Stimulated activated CD8-positive, alpha-beta memory T cell treated with anti-CD3 and anti-CD28 coated beads, Interleukin-12 subunit alpha, Interleukin-12 subunit beta, amount 100 ng/mL, for 24 hours (primary cell): ENCODE measurements around the gene AFDN.

Experiments
- DNase-seq: peaks from one replicate; pipeline ENCODE4 v3.0.0-alpha.2; 2020; ENCODE audit errors: extremely low read depth

Gene AFDN

GRCh38 chr6:167872538-167873210 lies 46.0 kb downstream of the AFDN start:
- DNase-seq: no peak

GRCh38 chr6:167877994-167878779 lies 51.5 kb downstream of the AFDN start:
- no peak for DNase-seq

- no peak for DNase-seq
These were observed 52.9 kb downstream of the AFDN start for GRCh38 chr6:167879612-167880011.

DNA sequence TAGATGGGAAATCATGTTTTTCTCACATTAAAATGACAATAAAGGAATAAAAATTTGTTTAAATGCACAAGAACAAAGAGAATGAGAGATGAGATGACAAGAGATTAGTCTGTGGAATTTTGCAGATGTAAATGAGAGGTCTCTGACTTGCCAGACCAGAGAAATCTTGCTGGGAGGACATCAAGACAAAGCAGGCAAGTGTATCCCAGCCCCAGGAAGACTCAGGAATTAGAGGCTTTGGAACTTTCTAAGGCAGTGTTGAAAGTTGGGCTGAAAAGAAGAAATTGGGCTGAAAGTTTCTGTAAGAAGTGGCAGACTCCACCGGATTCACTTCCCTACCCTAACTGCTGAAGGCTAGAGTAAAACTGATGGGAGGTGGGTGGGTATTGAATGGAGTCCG lies 54.6 kb downstream of the AFDN start:
- no peak for DNase-seq

DNA sequence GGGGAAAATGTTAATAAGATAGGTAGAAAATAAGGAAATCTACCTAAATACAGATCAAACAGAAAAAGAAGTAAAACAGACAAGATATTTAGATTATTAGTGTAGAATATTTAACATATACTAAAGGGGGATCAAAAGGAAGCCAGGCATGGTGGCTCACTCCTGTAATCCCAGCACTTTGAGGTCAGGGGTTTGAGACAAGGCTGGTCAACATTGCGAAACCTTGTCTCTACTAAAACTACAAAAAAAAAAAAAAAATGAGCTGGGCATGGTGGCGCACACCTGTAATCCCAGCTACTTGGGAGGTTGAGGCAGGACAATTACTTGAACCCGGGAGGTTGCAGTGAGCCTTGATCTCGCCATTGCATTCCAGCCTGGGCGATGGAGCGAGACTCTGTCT lies 55.5 kb downstream of the AFDN start:
- DNase-seq: no peak

- no peak for DNase-seq
These were observed 61.4 kb downstream of the AFDN start for GRCh38 chr6:167888098-167888497.

- DNase-seq: no peak
These were observed 66.4 kb downstream of the AFDN start for GRCh38 chr6:167892835-167893815.

- no peak for DNase-seq
These were observed 68.3 kb downstream of the AFDN start for GRCh38 chr6:167894965-167895364.

DNA sequence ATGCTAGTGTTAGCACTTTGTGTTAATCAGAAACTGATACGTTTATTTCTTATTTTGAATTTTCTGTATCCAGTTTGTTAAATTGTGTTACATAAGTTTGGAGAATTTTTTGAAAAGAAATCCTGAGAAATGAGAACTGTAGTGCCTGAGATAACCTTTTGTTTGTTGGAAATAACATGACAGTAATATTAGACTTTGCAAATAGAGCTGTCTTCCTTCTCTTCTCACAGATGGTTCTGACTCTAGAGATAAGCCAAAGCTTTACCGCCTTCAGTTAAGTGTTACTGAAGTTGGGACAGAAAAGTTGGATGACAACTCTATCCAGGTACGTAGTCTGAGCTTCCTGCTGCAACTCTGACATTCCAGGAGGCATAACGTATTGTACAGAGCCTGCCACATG lies 69.9 kb downstream of the AFDN start:
- DNase-seq: no peak

DNA sequence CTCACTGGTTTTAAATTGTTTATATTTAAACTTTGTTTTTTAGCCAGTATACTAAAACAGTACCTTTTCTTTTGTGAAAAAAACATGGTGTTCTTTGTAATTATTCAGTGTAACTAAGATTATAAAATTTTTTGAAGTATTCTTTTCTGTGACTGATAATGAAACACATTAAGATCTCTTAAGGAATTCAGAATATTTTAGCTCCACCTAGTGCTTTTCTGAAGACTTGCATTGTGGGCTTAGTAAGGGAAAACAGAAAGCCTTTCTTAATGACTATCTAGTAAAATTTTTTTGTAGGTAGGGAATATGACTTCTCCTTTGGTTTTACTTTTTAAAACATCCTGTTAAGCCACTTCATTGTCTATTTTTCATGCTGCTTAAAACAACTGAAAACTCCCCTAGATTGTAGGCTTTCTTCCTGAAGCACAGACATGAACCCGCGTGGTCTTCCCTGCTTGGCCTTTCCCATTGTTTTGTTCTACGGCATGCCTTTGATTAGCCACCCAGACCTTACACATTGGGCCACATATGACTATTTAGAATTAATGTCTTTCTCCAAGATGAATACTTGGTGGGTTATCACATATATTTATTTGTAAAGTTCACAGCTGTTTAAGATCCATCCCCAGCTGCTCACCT lies 72.1 kb downstream of the AFDN start:
- DNase-seq: no peak

DNA sequence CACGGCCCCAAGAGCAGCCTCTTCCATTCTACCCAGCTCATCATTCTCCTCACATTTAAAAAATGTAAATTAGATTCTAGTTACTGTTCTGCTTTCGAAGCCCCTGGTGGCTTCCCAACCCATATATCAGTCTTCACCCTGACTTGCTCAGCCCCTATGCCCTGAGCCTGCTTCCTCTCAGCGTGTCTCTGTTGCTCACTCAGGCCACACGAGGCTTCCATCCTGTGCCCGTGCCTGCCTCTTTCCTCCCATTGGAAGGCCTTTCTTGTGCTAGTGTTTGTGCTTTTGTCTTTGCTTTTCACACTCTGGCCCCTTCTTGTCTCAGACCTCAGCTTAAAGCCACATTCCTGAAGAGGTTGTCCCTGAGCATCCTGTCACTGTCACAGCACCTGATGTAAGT lies 78.1 kb downstream of the AFDN start:
- no peak for DNase-seq

- DNase-seq: no peak
These were observed 80.2 kb downstream of the AFDN start for GRCh38 chr6:167906899-167907298.

DNA sequence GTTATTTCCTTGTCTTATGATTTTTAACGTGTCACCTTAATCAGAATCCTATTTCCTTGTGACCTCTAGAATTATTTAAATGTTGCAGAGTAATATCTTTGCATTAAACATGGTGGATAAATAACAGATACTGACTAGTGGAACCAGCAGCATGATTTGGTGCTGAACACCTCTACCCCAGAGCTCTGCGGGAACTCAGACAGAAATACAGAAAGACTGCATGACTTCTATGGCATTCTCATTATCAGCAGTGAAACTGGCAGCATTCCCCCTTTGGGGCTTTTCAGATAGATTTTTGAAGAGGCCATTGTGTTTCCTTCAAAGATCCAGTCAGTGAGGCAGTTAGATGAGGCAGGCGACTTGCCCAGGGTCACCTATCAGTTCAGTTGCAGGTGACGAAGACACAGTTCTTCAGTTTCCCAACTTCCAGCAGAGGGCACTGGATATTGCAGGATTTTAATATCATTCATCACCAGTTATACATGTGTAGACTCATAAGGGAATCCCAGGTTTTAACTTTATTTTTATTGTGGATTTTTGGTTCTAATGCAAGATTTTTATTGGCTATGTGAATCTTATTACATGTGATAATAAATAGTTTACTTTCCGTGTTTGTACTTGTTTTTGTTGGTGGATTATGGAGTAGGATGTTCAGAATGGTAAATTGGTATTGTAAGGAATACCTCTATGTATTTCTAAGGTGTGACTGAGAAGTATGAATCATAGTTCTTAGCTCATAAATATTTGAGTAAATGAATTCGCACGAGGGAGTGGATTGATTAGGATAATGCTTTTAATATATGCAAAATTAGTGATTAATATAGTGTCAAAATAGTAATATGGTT lies 81.3 kb downstream of the AFDN start:
- DNase-seq: no peak

DNA sequence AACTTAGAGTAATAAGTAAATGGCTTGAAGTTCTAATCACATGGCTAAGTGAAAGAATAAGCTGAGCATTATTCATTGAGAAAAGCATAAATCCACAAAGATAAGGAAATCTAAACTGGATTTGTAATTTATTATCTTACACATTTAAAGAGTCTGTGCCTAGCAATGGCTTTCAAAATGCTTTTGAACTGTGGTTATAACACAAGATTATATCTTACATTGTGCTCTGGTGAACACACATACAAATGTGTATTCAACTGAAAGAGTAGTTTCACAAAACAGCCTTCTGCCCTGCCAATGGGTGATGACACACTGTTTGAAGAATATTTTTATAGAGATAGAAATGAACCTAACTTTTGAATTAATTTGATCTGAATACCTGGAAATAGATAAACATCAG lies 83.3 kb downstream of the AFDN start:
- no peak for DNase-seq

DNA sequence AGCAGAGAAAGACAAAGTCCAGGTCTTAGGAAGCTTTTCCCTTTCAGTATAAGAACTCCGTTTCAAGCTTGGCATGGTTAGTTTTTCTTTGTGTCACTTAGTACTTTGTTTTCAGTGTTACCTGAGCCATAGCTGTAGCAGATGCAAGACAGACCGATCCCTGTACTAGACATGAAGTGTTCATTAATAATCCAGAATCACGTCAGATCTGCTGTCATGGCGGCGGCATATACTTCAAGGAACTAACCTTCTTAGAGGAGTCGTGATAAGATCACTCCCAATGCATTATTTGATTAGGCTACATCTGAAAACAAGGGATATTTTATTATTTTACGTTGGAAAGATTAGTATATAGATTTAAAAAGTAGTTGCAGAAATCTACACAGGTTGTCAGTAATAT lies 83.9 kb downstream of the AFDN start:
- no peak for DNase-seq

DNA sequence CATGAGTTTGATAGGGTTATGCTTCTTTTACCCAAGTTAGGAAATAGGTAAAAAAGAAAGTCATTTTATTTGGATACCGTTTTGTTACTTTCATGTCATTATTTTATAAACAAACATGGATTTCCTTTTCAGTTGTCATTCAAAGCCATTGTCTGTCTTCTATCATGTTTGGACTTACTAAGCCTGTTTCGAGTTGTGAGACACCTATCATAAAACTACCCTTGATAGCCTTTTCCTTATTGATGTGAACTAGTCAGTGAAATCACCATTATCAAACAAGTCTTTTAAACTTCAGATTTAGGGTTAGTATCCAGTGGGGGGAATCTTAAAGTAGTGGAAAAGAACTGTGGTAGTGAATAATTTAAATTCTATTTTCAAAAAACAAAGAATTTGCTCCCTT lies 85.8 kb downstream of the AFDN start:
- no peak for DNase-seq

GRCh38 chr6:167913699-167914098 lies 87.0 kb downstream of the AFDN start:
- no peak for DNase-seq

DNA sequence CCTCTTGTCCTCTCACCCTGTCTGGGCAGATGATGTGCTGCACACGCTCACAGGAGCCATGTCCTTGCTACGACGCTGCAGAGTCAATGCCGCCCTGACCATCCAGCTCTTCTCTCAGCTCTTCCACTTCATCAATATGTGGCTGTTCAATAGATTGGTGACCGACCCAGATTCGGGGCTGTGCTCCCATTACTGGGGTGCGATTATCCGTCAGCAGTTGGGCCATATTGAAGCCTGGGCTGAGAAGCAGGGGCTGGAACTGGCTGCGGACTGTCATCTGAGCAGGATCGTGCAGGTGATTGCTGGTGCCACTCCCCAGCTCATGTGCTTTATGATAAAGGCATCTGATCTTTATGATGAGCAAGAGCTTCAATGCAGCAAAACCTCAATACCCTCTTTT lies 88.4 kb downstream of the AFDN start:
- no peak for DNase-seq

DNA sequence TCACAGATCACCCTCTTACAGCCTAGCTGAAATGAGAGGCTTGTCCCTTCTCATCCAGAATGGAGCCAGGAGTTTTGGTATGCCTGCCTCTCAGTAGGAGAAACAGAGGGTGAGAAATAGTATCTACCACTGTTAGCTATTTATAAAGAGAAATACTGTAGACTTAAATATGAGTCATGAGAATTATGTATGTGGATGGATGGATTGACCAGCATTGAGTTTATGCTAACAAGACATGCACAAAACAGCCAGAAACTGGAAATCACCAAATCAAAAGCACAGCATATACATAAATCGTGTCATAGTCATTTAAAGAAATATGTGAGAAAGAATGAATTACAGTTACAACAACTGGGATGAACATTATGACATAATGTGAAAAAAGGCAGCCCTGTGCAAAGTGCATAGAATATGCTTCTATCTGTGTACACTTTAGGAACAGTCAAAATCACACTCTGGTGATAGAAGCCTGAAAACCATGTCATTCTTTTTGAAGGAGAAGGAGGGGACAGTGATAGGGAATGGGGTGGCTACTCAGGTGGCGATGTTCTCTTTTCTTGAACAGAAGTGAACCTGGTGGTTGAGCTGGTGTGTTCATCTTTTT lies 90.9 kb downstream of the AFDN start:
- DNase-seq: no peak

DNA sequence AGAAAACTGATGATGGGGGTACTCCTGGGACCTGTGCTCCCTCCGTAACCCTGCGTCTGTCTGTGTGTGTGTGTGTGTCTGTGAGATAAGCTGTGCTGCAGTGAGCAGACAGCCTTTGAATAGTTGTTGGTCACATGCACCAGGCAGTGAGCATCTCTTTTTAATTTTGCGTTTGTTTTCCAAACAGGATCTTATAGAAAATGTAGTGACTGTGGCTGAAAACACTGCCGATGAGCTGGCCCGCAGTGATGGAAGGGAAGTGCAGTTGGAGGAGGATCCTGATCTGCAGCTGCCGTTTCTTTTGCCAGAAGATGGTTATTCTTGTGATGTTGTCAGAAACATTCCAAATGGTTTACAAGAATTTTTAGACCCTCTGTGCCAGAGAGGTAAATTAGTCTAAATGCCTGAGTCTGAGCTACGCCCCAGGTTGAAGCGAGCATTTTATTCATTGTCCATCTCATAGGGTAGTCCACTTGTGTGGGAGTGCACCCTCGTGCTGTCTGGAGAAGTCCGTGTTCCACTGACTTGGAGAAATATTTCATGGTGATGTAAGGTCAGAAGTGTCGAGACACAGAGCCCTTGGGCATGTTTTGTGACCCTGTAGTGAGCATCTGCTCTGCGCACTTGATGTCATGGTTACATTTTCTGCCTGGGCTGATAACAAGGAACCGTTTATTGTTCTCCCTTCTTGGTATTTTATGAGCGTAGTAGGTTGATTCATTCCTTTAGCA lies 92.0 kb downstream of the AFDN start:
- no peak for DNase-seq
